Measurements from ENCODE around the gene INCENP.

Gene INCENP

GRCh38 chr11:62088331-62088933 lies 35.4 kb upstream of the INCENP start:
- no peak for DNase-seq (ENCODE audit: low spot score)

GRCh38 chr11:62103141-62103540 lies 20.7 kb upstream of the INCENP start:
- no peak for DNase-seq (ENCODE audit: low spot score)
- in situ Hi-C loops (cut with MboI; ENCODE audit: low pct_unique_long_range_greater_than_20kb, low sequenced_read_pairs, unreplicated experiment): no loop called here
- no peak for TF ChIP-seq CTCF (IDR thresholded peaks at IDR 0.05; ENCODE audit: extremely low read depth, insufficient read depth, missing control alignments)

More at GRCh38 chr11:62088331-62088933, 35.4 kb upstream of the INCENP start:
- in situ Hi-C loops (cut with MboI; ENCODE audit: low pct_unique_long_range_greater_than_20kb, low sequenced_read_pairs, unreplicated experiment): no loop called here
- no peak for TF ChIP-seq CTCF (IDR thresholded peaks at IDR 0.05; ENCODE audit: extremely low read depth, insufficient read depth, missing control alignments)

GRCh38 chr11:62103986-62104385 lies 19.8 kb upstream of the INCENP start:
- DNase-seq (ENCODE audit: low spot score): no peak
- in situ Hi-C loops (cut with MboI; ENCODE audit: low pct_unique_long_range_greater_than_20kb, low sequenced_read_pairs, unreplicated experiment): no loop called here
- TF ChIP-seq CTCF (IDR thresholded peaks at IDR 0.05; ENCODE audit: extremely low read depth, insufficient read depth, missing control alignments): no peak

- in situ Hi-C loops (cut with MboI; ENCODE audit: low pct_unique_long_range_greater_than_20kb, low sequenced_read_pairs, unreplicated experiment): no loop called here
- no peak for DNase-seq (ENCODE audit: low spot score)
- no peak for TF ChIP-seq CTCF (IDR thresholded peaks at IDR 0.05; ENCODE audit: extremely low read depth, insufficient read depth, missing control alignments)
Observed at GRCh38 chr11:62104816-62105653, 18.8 kb upstream of the INCENP start.

- no peak for DNase-seq (ENCODE audit: low spot score)
- in situ Hi-C loops (cut with MboI; ENCODE audit: low pct_unique_long_range_greater_than_20kb, low sequenced_read_pairs, unreplicated experiment): no loop called here
- TF ChIP-seq CTCF (IDR thresholded peaks at IDR 0.05; ENCODE audit: extremely low read depth, insufficient read depth, missing control alignments): no peak
Observed at GRCh38 chr11:62105667-62106191, 18.1 kb upstream of the INCENP start.

- peak; percentile 79 for TF ChIP-seq CTCF (IDR thresholded peaks at IDR 0.05; ENCODE audit: extremely low read depth, insufficient read depth, missing control alignments)
- peak; percentile 54 for DNase-seq (ENCODE audit: low spot score)
- in situ Hi-C loops (cut with MboI; ENCODE audit: low pct_unique_long_range_greater_than_20kb, low sequenced_read_pairs, unreplicated experiment): no loop called here
Observed at GRCh38 chr11:62108017-62108750, 15.6 kb upstream of the INCENP start.

Measured in GM13977 (cell line).